MCF 10A (cell line): Measurements from ENCODE around the gene STYK1. TPM values are rescaled to one million over a fixed set of nuclear protein-coding genes. Genes with fewer than 3 reads are reported as not detected.

Source experiments
- BruUV-seq: library from RNA; stranded (reverse); fragments of 400-500 nt; replicated peaks from 2 replicates; lab custom pipeline; 2021; lab: Mats Ljungman, UMichigan
- CTCF ChIA-PET: fragments of 300-600 bp; sonication (Branson Sonifier 250); formaldehyde crosslinking; extraction: SDS; loops from one replicate; lab custom pipeline; 2021; ENCODE audit warnings: antibody characterized with exemption, inconsistent platforms; lab: Yijun Ruan, JAX
- POLR2A ChIA-PET: fragments of 300-600, 350-650 bp; sonication (Branson Sonifier 250); formaldehyde crosslinking; extraction: SDS; loops from one replicate; lab custom pipeline; 2020; ENCODE audit warnings: antibody characterized with exemption, inconsistent platforms; lab: Yijun Ruan, JAX
- DNase-seq: peaks from one replicate; pipeline ENCODE4 v3.0.0-alpha.2; 2018; ENCODE audit not compliant: unreplicated experiment
- H3K27ac Mint-ChIP-seq: one replicate; pipeline ENCODE4 v1.8.0; 2022; ENCODE audit warnings: mild to moderate bottlenecking, low read depth, mixed read lengths; ENCODE audit not compliant: unreplicated experiment
- H3K27me3 Mint-ChIP-seq: one replicate; pipeline ENCODE4 v1.8.0; 2022; ENCODE audit warnings: mixed read lengths; ENCODE audit not compliant: insufficient read depth, unreplicated experiment
- H3K36me3 Mint-ChIP-seq: one replicate; pipeline ENCODE4 v1.8.0; 2022; ENCODE audit warnings: mild to moderate bottlenecking, moderate library complexity, mixed read lengths; ENCODE audit not compliant: insufficient read depth, unreplicated experiment
- H3K4me1 Mint-ChIP-seq: one replicate; pipeline ENCODE4 v1.8.0; 2022; ENCODE audit warnings: mixed read lengths; ENCODE audit not compliant: insufficient read depth, unreplicated experiment
- H3K4me3 Mint-ChIP-seq: one replicate; pipeline ENCODE4 v1.8.0; 2022; ENCODE audit warnings: mild to moderate bottlenecking, moderate library complexity, mixed read lengths; ENCODE audit not compliant: unreplicated experiment
- H3K9me3 Mint-ChIP-seq: one replicate; pipeline ENCODE4 v1.8.0; 2022; ENCODE audit warnings: mixed read lengths; ENCODE audit not compliant: unreplicated experiment
- intact Hi-C: fragments of 100-400 bp; cut with micrococcal nuclease; formaldehyde crosslinking; loops from 2 replicates; pipeline ENCODE4 v1.14.1; 2022
- total RNA-seq: library from RNA; stranded (reverse); gene quantifications from 2 replicates; pipeline ENCODE4 v1.2.3, GENCODE V29; 2022
- TF ChIP-seq, protein P1 (sequence below): fragments of 200-600 bp; IDR thresholded peaks from one replicate; pipeline ENCODE4 v1.8.0; 2022; ENCODE audit warnings: antibody characterized with exemption, mild to moderate bottlenecking; ENCODE audit not compliant: unreplicated experiment

STYK1 gene
- total RNA-seq, 1 experiment from 2014 or later = 0.14 TPM

- Mint-ChIP-seq H3K4me1 (peaks cover 46% of the 10 kb centered on the region), H3K27ac (peak overlapping the region; percentile 98), H3K9me3 (no peaks in the 10 kb centered on the region), H3K27me3 (no peaks in the 10 kb centered on the region), H3K36me3 (peaks cover 83% of the 10 kb centered on the region), H3K4me3 (peak overlapping the region; percentile 99)
- intact Hi-C loops = loop anchor here (1.0 to 5.0 kb wide), 2 partner anchors 34 to 504 kb away; partner anchors contain the start of gene GABARAPL1
- ChIA-PET POLR2A (interaction anchor here (1.0 to 10.2 kb wide), 5 partner anchors 10 to 1550 kb away, joined by 3 to 192 read pairs (median 5); partner anchors contain the start of gene LRP6), CTCF (interaction anchor here (0.6 to 4.3 kb wide), 4 partner anchors 10 to 1843 kb away, joined by 3 to 42 read pairs (median 7); no protein-coding TSS in a partner anchor)
- TF ChIP-seq, protein P1, sequence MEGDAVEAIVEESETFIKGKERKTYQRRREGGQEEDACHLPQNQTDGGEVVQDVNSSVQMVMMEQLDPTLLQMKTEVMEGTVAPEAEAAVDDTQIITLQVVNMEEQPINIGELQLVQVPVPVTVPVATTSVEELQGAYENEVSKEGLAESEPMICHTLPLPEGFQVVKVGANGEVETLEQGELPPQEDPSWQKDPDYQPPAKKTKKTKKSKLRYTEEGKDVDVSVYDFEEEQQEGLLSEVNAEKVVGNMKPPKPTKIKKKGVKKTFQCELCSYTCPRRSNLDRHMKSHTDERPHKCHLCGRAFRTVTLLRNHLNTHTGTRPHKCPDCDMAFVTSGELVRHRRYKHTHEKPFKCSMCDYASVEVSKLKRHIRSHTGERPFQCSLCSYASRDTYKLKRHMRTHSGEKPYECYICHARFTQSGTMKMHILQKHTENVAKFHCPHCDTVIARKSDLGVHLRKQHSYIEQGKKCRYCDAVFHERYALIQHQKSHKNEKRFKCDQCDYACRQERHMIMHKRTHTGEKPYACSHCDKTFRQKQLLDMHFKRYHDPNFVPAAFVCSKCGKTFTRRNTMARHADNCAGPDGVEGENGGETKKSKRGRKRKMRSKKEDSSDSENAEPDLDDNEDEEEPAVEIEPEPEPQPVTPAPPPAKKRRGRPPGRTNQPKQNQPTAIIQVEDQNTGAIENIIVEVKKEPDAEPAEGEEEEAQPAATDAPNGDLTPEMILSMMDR = no peak
- BruUV-seq = no TSS peak
- DNase-seq = no peak
Measured at GRCh38 chr12:10716277-10716676, 42.4 kb upstream of the STYK1 start.

DNA sequence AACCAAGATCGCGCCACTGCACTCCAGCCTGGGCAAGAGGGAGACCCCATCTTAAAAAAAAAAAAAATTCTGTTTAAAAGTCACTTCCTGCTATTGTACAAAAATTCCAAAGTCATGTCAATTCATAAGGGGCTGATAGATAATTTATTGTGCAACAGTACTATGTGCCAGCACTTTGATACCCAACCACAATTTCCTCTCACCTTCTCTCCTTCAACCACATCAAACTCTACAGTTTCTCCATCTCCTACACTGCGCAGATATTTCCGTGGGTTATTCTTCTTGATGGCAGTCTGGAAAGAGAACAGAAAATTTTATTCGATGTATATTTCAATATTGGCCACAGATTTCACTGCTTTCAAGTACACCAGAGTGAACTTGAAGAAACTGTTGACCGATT is 41.6 kb upstream of the STYK1 start:
- Mint-ChIP-seq H3K36me3 (peaks cover 85% of the 10 kb centered on the region), H3K27ac (peak overlapping the region; percentile 98), H3K4me1 (peaks cover 40% of the 10 kb centered on the region), H3K9me3 (no peaks in the 10 kb centered on the region), H3K4me3 (peak overlapping the region; percentile 99), H3K27me3 (no peaks in the 10 kb centered on the region)
- TF ChIP-seq, protein P1 = no peak
- DNase-seq = no peak
- CTCF ChIA-PET = interaction anchor here (0.6 to 2.6 kb wide), 2 partner anchors 35 to 1630 kb away, joined by 3 to 11 read pairs; no protein-coding TSS in a partner anchor
- intact Hi-C loops = loop anchor here (5.0 kb wide), 1 partner anchor 503 kb away; the partner anchor contains the start of gene GABARAPL1
- POLR2A ChIA-PET = interaction anchor here (1.0 to 1.4 kb wide), 3 partner anchors 10 to 101 kb away, joined by 3 to 5 read pairs (median 3); no protein-coding TSS in a partner anchor
- BruUV-seq = no TSS peak

DNA sequence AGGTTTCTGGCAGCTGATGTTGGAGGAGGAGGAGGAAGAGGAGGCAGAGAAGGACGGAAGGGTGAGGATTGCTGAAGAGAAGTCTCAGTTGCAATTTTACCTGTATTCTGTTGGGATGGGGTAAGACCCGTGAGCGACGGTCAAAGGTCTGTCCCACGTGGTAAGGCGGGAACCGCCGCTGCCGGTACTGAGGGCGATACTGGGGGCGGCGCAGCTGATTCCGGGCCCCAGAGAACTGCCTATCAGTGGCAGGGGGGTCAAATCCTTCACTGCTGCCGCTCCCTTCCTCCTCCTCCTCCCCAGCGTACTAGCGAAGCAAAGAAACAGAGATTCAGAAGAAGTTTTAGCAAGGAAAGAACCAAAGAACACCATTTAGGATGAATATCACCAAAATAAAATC is 36.0 kb upstream of the STYK1 start:
- CTCF ChIA-PET = interaction anchor here (0.6 to 3.1 kb wide), 2 partner anchors 16 to 40 kb away, joined by 3 to 11 read pairs; no protein-coding TSS in a partner anchor
- TF ChIP-seq, protein P1 = no peak
- intact Hi-C loops = no loop called here
- no peaks in the 10 kb centered on the region for H3K9me3 Mint-ChIP-seq
- no peak overlapping the region for H3K4me3 Mint-ChIP-seq
- BruUV-seq = no TSS peak
- DNase-seq = no peak
- H3K4me1 Mint-ChIP-seq = peaks cover 16% of the 10 kb centered on the region
- H3K27me3 Mint-ChIP-seq = no peaks in the 10 kb centered on the region
- H3K27ac Mint-ChIP-seq = no peak overlapping the region
- POLR2A ChIA-PET = interaction anchor here (0.6 to 1.2 kb wide), 3 partner anchors 17 to 97 kb away, joined by 3 to 4 read pairs (median 3); no protein-coding TSS in a partner anchor
- peaks cover 99% of the 10 kb centered on the region for H3K36me3 Mint-ChIP-seq

GRCh38 chr12:10708862-10709261 is 35.0 kb upstream of the STYK1 start:
- no peak overlapping the region for H3K27ac Mint-ChIP-seq
- BruUV-seq = no TSS peak
- no peaks in the 10 kb centered on the region for H3K9me3 Mint-ChIP-seq
- intact Hi-C loops = no loop called here
- ChIA-PET CTCF (interaction anchor here (3.1 kb wide), 1 partner anchor 41 kb away, joined by 11 read pairs; no protein-coding TSS in a partner anchor), POLR2A (interaction anchor here (1.0 to 1.8 kb wide), 3 partner anchors 12 to 41 kb away, joined by 4 to 5 read pairs (median 4); no protein-coding TSS in a partner anchor)
- no peak overlapping the region for H3K4me3 Mint-ChIP-seq
- H3K36me3 Mint-ChIP-seq = peaks cover 99% of the 10 kb centered on the region
- TF ChIP-seq, protein P1 = no peak
- DNase-seq = no peak
- peaks cover 21% of the 10 kb centered on the region for H3K4me1 Mint-ChIP-seq
- H3K27me3 Mint-ChIP-seq = no peaks in the 10 kb centered on the region
